GM20000 (cell line): ENCODE results near the gene UVRAG.
"Not testable (repeated sequence)": the region's sequence is repeated elsewhere in the genome, so short reads cannot be mapped to it uniquely, and the experiment has no call there.

ENCODE experiments used
- DNase-seq: peaks from one replicate; pipeline ENCODE4 v3.0.0; 2012; ENCODE audit warnings: low spot score
- CTCF ChIP-seq: IDR thresholded peaks from 2 replicates; pipeline ENCODE4 v1.5.1; 2012; ENCODE audit warnings: mild to moderate bottlenecking, control low read depth; ENCODE audit errors: extremely low read depth, missing control alignments

The UVRAG gene

GRCh38 chr11:76076749-76077148, 261.7 kb downstream of the UVRAG start:
- DNase-seq = no peak
- no peak for TF ChIP-seq CTCF

- no peak for DNase-seq
These were observed 262.7 kb downstream of the UVRAG start for GRCh38 chr11:76077575-76078150.

GRCh38 chr11:76081084-76081483, 266.1 kb downstream of the UVRAG start:
- not testable (repeated sequence) for DNase-seq

More at GRCh38 chr11:76077575-76078150, 262.7 kb downstream of the UVRAG start:
- no peak for TF ChIP-seq CTCF

- DNase-seq = no peak
- TF ChIP-seq CTCF = no peak
These were observed 268.8 kb downstream of the UVRAG start for GRCh38 chr11:76083563-76084451.

GRCh38 chr11:76085270-76085669, 270.3 kb downstream of the UVRAG start:
- no peak for DNase-seq
- no peak for TF ChIP-seq CTCF

- TF ChIP-seq CTCF = no peak
- no peak for DNase-seq
These were observed 272.0 kb downstream of the UVRAG start for GRCh38 chr11:76086743-76087635.

- TF ChIP-seq CTCF = no peak
- DNase-seq = no peak
These were observed 272.7 kb downstream of the UVRAG start for GRCh38 chr11:76087749-76088148.
